Ascending aorta (tissue), 2 donors: ENCODE measurements around the gene DYNC1I1. TPM values are rescaled to one million over a fixed set of nuclear protein-coding genes. Genes with fewer than 3 reads are reported as not detected.

Experiments
- DNase-seq, 2 donors: peaks; one replicate each; pipeline ENCODE4 v3.0.0-alpha.2; 2019; ENCODE audit warnings: low spot score in 2 of 2
- H3K27ac ChIP-seq, 2 donors: fragments of 200-600 bp; sonication (generic); one replicate each; pipeline ENCODE4 v1.5.1; 2016 to 2017; ENCODE audit warnings: mild to moderate bottlenecking in 1 of 2
- H3K27me3 ChIP-seq: fragments of 200-600 bp; sonication (generic); one replicate; pipeline ENCODE4 v1.5.1; 2017
- H3K36me3 ChIP-seq, 2 donors: fragments of 200-600 bp; sonication (generic); one replicate each; pipeline ENCODE4 v1.5.1; 2016
- H3K4me1 ChIP-seq, 2 donors: fragments of 200-600 bp; sonication (generic); one replicate each; pipeline ENCODE4 v1.5.1; 2016 to 2017; ENCODE audit warnings: mild to moderate bottlenecking in 1 of 2
- H3K4me3 ChIP-seq, 2 donors: fragments of 200-600 bp; sonication (generic); one replicate each; pipeline ENCODE4 v1.5.1; 2016 to 2017; ENCODE audit warnings: mild to moderate bottlenecking in 1 of 2
- H3K9me3 ChIP-seq, 2 donors: fragments of 200-600 bp; sonication (generic); one replicate each; pipeline ENCODE4 v1.5.1; 2016
- CTCF ChIP-seq, 3 experiments: fragments of 200-600 bp in 2 of 3; fragments of 450-650 bp in 1 of 3; sonication (generic) in 2 of 3; IDR thresholded peaks; one replicate each; pipeline ENCODE4 v1.5.1; 2016 to 2019; ENCODE audit warnings: antibody characterized with exemption in 3 of 3, mild to moderate bottlenecking in 1 of 3, moderate library complexity in 1 of 3
- intact Hi-C: fragments of 100-400 bp; cut with DNase I; formaldehyde crosslinking; loops from one replicate; pipeline ENCODE4 v1.15.1; 2023
- total RNA-seq: library from RNA; depleted of rRNA; stranded (reverse); fragments of >200 nt; gene quantifications from one replicate; pipeline ENCODE4 v1.1.0, GENCODE V29; 2016

DYNC1I1 gene
- total RNA-seq, 1 donor from 2014 or later = 13.2 TPM

- Histone ChIP-seq H3K4me3 (no peak overlapping the region), H3K27me3 (no peaks in the 10 kb centered on the region), H3K9me3 (no peaks in the 10 kb centered on the region), H3K36me3 (no peaks in the 10 kb centered on the region), H3K27ac (no peak overlapping the region), H3K4me1 (no peaks in the 10 kb centered on the region)
- no peak for TF ChIP-seq CTCF (IDR thresholded peaks at IDR 0.05)
- no peak for DNase-seq
- intact Hi-C loops = no loop called here
Observed at GRCh38 chr7:95963446-95963990, 191.2 kb downstream of the DYNC1I1 start.

- Histone ChIP-seq H3K27ac (no peak overlapping the region), H3K4me3 (no peak overlapping the region), H3K27me3 (no peaks in the 10 kb centered on the region), H3K9me3 (no peaks in the 10 kb centered on the region), H3K4me1 (peaks cover 0 to 5% of the 10 kb centered on the region in 2 donors), H3K36me3 (no peaks in the 10 kb centered on the region)
- DNase-seq = no peak
- intact Hi-C loops = no loop called here
- no peak for TF ChIP-seq CTCF (IDR thresholded peaks at IDR 0.05)
Observed at GRCh38 chr7:95971716-95972115, 199.4 kb downstream of the DYNC1I1 start.

GRCh38 chr7:95972523-95972922 is 200.2 kb downstream of the DYNC1I1 start:
- Histone ChIP-seq H3K4me3 (no peak overlapping the region), H3K4me1 (peaks cover 0 to 5% of the 10 kb centered on the region in 2 donors), H3K27me3 (no peaks in the 10 kb centered on the region), H3K9me3 (no peaks in the 10 kb centered on the region), H3K36me3 (no peaks in the 10 kb centered on the region), H3K27ac (no peak overlapping the region)
- TF ChIP-seq CTCF (IDR thresholded peaks at IDR 0.05) = no peak
- DNase-seq = no peak
- intact Hi-C loops = no loop called here

GRCh38 chr7:95974108-95974507 is 201.8 kb downstream of the DYNC1I1 start:
- no peak overlapping the region for H3K27ac ChIP-seq
- no peaks in the 10 kb centered on the region for H3K27me3 ChIP-seq
- DNase-seq = no peak
- intact Hi-C loops = no loop called here
- H3K9me3 ChIP-seq = no peaks in the 10 kb centered on the region
- H3K36me3 ChIP-seq = no peaks in the 10 kb centered on the region
- H3K4me3 ChIP-seq = no peak overlapping the region
- peaks cover 0 to 5% of the 10 kb centered on the region in 2 donors for H3K4me1 ChIP-seq
- no peak for TF ChIP-seq CTCF (IDR thresholded peaks at IDR 0.05)

- Histone ChIP-seq H3K9me3 (no peaks in the 10 kb centered on the region), H3K27ac (no peak overlapping the region), H3K27me3 (no peaks in the 10 kb centered on the region), H3K36me3 (no peaks in the 10 kb centered on the region), H3K4me3 (no peak overlapping the region), H3K4me1 (peaks cover 0 to 2% of the 10 kb centered on the region in 2 donors)
- TF ChIP-seq CTCF (IDR thresholded peaks at IDR 0.05) = no peak
- intact Hi-C loops = no loop called here
- no peak for DNase-seq
Observed at GRCh38 chr7:95976369-95977060, 204.2 kb downstream of the DYNC1I1 start.
